Adrenal gland (tissue), 12 donors: Measurements from ENCODE around the gene DEGS2. TPM values are rescaled to one million over a fixed set of nuclear protein-coding genes. Genes with fewer than 3 reads are reported as not detected.

Experiments
- DNase-seq, 7 donors: peaks; one replicate each; pipeline ENCODE4 v3.0.0-alpha.2; 2019 to 2020
- H3K27ac ChIP-seq, 5 donors: fragments of 200-600 bp; sonication (generic) in 4 of 5; 1 replicate in 3 of 5; 2 replicates in 2 of 5; pipeline versions ENCODE4 v1.5.1 to v1.8.0; 2016 to 2020; ENCODE audit warnings: mild to moderate bottlenecking in 1 of 5
- H3K27me3 ChIP-seq: fragments of 200-600 bp; 2 replicates; pipeline ENCODE4 v1.8.0; 2021
- H3K36me3 ChIP-seq, 2 donors: fragments of 200-600 bp; replicated peaks in 1 of 2; 1 replicate in 1 of 2; 2 replicates in 1 of 2; pipeline versions ENCODE4 v1.5.1 to v1.8.0; 2018 to 2022
- H3K4me1 ChIP-seq, 2 donors: fragments of 200-600 bp; replicated peaks in 1 of 2; 1 replicate in 1 of 2; 2 replicates in 1 of 2; pipeline versions ENCODE4 v1.5.1 to v1.8.0; 2018 to 2021
- H3K4me3 ChIP-seq, 4 donors: fragments of 200-600 bp; sonication (generic) in 3 of 4; one replicate each; pipeline ENCODE4 v1.5.1; 2016 to 2018
- H3K9me3 ChIP-seq, 3 donors: fragments of 200-600 bp; sonication (generic) in 1 of 3; replicated peaks in 1 of 3; 1 replicate in 2 of 3; 2 replicates in 1 of 3; pipeline versions ENCODE4 v1.5.1 to v1.8.0; 2016 to 2021
- CTCF ChIP-seq, 6 experiments: fragments of 450-650 bp in 4 of 6; fragments of 200-600 bp in 2 of 6; sonication (generic) in 1 of 6; IDR thresholded peaks; 1 replicate in 5 of 6; 2 replicates in 1 of 6; pipeline versions ENCODE4 v1.5.1 to v1.8.0; 2016 to 2021; ENCODE audit warnings: antibody characterized with exemption in 6 of 6, mild to moderate bottlenecking in 2 of 6, moderate library complexity in 1 of 6
- POLR2A ChIP-seq, 2 donors: fragments of 450-650 bp; IDR thresholded peaks; one replicate each; pipeline ENCODE4 v1.6.1; 2017; ENCODE audit warnings: antibody characterized with exemption in 2 of 2, mild to moderate bottlenecking in 2 of 2, moderate library complexity in 1 of 2
- WGBS, 4 donors: extraction: QIAGEN DNeasy Blood & Tissue Kit in 2 of 4; methylation state at CpG; one replicate each; pipeline versions ENCODE4 v1.1.5 to v1.1.7; 2013 to 2017; 5-methylcytosine and 5-hydroxymethylcytosine counted together
- intact Hi-C, 2 donors: fragments of 100-400 bp; cut with DNase I; formaldehyde crosslinking; loops; one replicate each; pipeline versions ENCODE4 v1.14.1 to v1.15.0; 2022 to 2023
- polyA plus RNA-seq, 3 donors: library from polyadenylated mRNA; stranded (reverse); fragments of 200-250 nt in 2 of 3; fragments of 350-450 nt in 1 of 3; fragmentation: Illumina TruSeq in 1 of 3; extraction: RNeasy Lipid Tissue Mini Kit (QIAGEN cat#74804) in 1 of 3; gene quantifications; one replicate each; pipeline ENCODE4 v1.2.3, GENCODE V29; 2013 to 2014
- total RNA-seq, 9 donors: library from RNA; depleted of rRNA in 4 of 9; stranded (reverse); fragments of >200 nt in 4 of 9; fragments of 120-200 nt in 1 of 9; fragmentation: NEBNext Ultra II Directional in 1 of 9; extraction: Animal tissue kit (Norgen Biotek cat#: 25700) in 1 of 9; gene quantifications; one replicate each; pipeline versions ENCODE4 v1.1.0 to v1.2.4, GENCODE V29; 2013 to 2023
- donor health status: healthy with polysubstance abuse.
- donor health status: Bipolar disorder and iron deficiency.
- donor health status: DM: yes; HTN: yes; CAD: no.
- donor health status: DM: no; HTN: no; CAD: no.
- donor health status: DM: no; HTN: no; CAD: no.
- donor health status: DM: yes; HTN: yes; CAD: no.

Gene DEGS2
- total and polyA plus RNA-seq, 12 donors = 0.06 to 0.69 (median 0.24) TPM; not detected in 3

GRCh38 chr14:100117633-100118395 is 41.6 kb downstream of the DEGS2 start:
- TF ChIP-seq POLR2A (IDR thresholded peaks at IDR 0.05) (no peak), CTCF (IDR thresholded peaks at IDR 0.05) (no peak)
- WGBS, 4 donors = 91 to 94% (median 92%) methylated on average over 14 of the region's 14 CpGs
- intact Hi-C loops = no loop called here
- Histone ChIP-seq H3K4me1 (no peaks in the 10 kb centered on the region), H3K27me3 (no peaks in the 10 kb centered on the region), H3K9me3 (no peaks in the 10 kb centered on the region), H3K27ac (no peak overlapping the region), H3K4me3 (no peak overlapping the region), H3K36me3 (no peaks in the 10 kb centered on the region)
- DNase-seq = no peak

DNA sequence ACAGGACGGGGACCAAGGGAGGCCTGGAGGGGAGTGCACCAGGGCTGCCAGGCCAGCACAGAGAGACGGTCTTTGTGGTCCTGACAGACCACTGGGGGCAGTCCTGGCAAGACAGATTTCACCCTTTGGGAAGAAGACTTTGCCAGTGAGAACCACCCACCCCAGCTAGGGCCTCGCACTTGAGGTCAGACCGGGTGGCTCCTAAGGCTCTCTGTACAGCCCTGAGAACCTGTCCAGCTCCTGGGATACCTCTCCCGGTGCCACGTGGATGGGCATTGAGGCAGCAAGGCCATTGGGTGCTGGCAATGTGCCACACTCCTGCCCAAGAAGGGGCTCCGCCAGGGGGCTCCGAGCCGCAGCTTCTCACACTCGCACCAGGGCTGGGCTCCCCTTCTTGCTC is 42.4 kb downstream of the DEGS2 start:
- TF ChIP-seq POLR2A (IDR thresholded peaks at IDR 0.05) (no peak), CTCF (IDR thresholded peaks at IDR 0.05) (no peak)
- WGBS, 4 donors = 90 to 99% (median 92%) methylated on average over 8 to 10 of the region's 10 CpGs
- no peaks in the 10 kb centered on the region for H3K36me3 ChIP-seq
- no peak for DNase-seq
- no peaks in the 10 kb centered on the region for H3K27me3 ChIP-seq
- no peak overlapping the region for H3K4me3 ChIP-seq
- no peaks in the 10 kb centered on the region for H3K9me3 ChIP-seq
- intact Hi-C loops = no loop called here
- H3K4me1 ChIP-seq = no peaks in the 10 kb centered on the region
- no peak overlapping the region for H3K27ac ChIP-seq

DNA sequence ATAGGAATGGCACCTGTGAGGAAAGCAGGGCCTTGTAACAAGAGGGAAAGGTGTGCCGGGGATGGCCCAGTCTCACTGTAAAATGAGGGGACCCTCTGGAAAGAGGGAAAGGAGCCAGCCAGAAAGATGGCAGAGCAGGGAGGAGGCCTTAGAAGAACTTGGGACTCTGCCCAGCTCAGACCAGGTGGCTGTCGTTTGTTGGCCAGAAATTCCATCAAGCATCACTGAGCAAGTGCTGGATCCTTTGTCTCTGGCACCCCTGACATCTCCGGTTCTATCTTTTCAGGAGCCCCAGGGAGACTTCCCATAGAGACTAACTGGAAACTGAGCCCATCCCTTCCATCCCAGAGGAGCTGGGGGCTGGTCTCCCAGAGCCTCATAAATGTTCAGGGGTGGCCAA is 43.3 kb downstream of the DEGS2 start:
- Histone ChIP-seq H3K27ac (no peak overlapping the region), H3K36me3 (no peaks in the 10 kb centered on the region), H3K4me3 (no peak overlapping the region), H3K4me1 (no peaks in the 10 kb centered on the region), H3K9me3 (no peaks in the 10 kb centered on the region), H3K27me3 (no peaks in the 10 kb centered on the region)
- TF ChIP-seq POLR2A (IDR thresholded peaks at IDR 0.05) (no peak), CTCF (IDR thresholded peaks at IDR 0.05) (no peak)
- intact Hi-C loops = no loop called here
- DNase-seq = no peak
- 80 to 88% (median 83%) methylated on average over 3 of the region's 3 CpGs for WGBS, 4 donors

DNA sequence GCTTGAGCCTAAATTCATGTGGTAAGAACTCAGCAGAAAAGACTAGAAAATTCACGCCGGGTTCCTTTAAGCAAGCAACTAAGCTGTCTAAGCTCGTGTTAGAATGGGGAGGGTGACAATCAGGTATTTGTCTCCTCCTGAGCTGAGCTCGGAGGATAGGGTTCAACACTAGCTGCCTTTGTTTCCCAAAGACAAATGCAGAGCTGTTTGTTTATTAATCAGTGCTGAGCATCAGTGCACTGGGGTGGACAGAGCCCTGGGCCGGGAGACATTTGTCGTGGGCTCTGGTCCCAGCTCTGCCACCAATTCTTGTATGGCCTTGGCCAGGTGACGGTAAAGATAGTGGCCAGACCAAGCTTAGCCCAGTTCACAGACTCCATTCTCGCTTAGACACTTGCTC is 43.7 kb downstream of the DEGS2 start:
- Histone ChIP-seq H3K9me3 (no peaks in the 10 kb centered on the region), H3K4me3 (no peak overlapping the region), H3K36me3 (no peaks in the 10 kb centered on the region), H3K27me3 (no peaks in the 10 kb centered on the region), H3K27ac (no peak overlapping the region), H3K4me1 (no peaks in the 10 kb centered on the region)
- TF ChIP-seq POLR2A (IDR thresholded peaks at IDR 0.05) (no peak), CTCF (IDR thresholded peaks at IDR 0.05) (no peak)
- WGBS, 4 donors = 86 to 92% (median 91%) methylated on average over 7 to 8 of the region's 8 CpGs
- no peak for DNase-seq
- intact Hi-C loops = no loop called here
